Osteoblast (primary cell): Measurements from ENCODE around the gene ADRA2C. TPM values are rescaled to one million over a fixed set of nuclear protein-coding genes. Genes with fewer than 3 reads are reported as not detected.

Experiments used
- DNase-seq: peaks from one replicate; pipeline ENCODE4 v3.0.0; 2011; ENCODE audit warnings: low spot score, mixed read lengths; ENCODE audit not compliant: insufficient read length; ENCODE audit errors: missing footprints
- H2AFZ ChIP-seq: 2 replicates; pipeline ENCODE4 v1.6.0; 2011; ENCODE audit warnings: mild to moderate bottlenecking, low read length
- H3K27ac ChIP-seq: 2 replicates; pipeline ENCODE4 v1.5.1; 2011; ENCODE audit warnings: mild to moderate bottlenecking, low read depth, low read length, moderate library complexity
- H3K27me3 ChIP-seq: 2 replicates; pipeline ENCODE4 v1.6.0; 2012; ENCODE audit warnings: mild to moderate bottlenecking, control low read depth, inconsistent platforms, low read length, moderate library complexity; ENCODE audit not compliant: insufficient read depth
- H3K36me3 ChIP-seq: 2 replicates; pipeline ENCODE4 v1.5.1; 2011; ENCODE audit warnings: mild to moderate bottlenecking, low read length, control low read depth, moderate library complexity; ENCODE audit not compliant: insufficient read depth
- H3K4me1 ChIP-seq: 2 replicates; pipeline ENCODE4 v1.5.1; 2011; ENCODE audit warnings: mild to moderate bottlenecking, low read length, control low read depth, moderate library complexity; ENCODE audit not compliant: insufficient read depth
- H3K4me2 ChIP-seq: 2 replicates; pipeline ENCODE4 v1.6.0; 2011; ENCODE audit warnings: mild to moderate bottlenecking, low read length; ENCODE audit not compliant: insufficient read depth
- H3K4me3 ChIP-seq: fragments of 200-600 bp; sonication (generic); 3 replicates; pipeline ENCODE4 v1.5.1; 2012; ENCODE audit warnings: mild to moderate bottlenecking, low read length, inconsistent platforms; ENCODE audit not compliant: insufficient read depth
- H3K79me2 ChIP-seq: 2 replicates; pipeline ENCODE4 v1.6.0; 2012; ENCODE audit warnings: mild to moderate bottlenecking, low read length, control low read depth, inconsistent platforms; ENCODE audit not compliant: insufficient read depth
- H3K9me3 ChIP-seq: 2 replicates; pipeline ENCODE4 v1.5.1; 2011; ENCODE audit warnings: low read depth, low read length, control low read depth
- H4K20me1 ChIP-seq: 2 replicates; pipeline ENCODE4 v1.6.0; 2012; ENCODE audit warnings: mild to moderate bottlenecking, low read length, control low read depth; ENCODE audit not compliant: insufficient read depth
- CTCF ChIP-seq: IDR thresholded peaks from 2 replicates; pipeline ENCODE4 v1.5.1; 2011; ENCODE audit warnings: mild to moderate bottlenecking, low read depth, low read length, moderate library complexity; ENCODE audit errors: extremely low read depth
- total RNA-seq: library from RNA; depleted of rRNA; stranded (reverse); fragments of >200 nt; gene quantifications from 2 replicates; pipeline ENCODE4 v1.2.3, GENCODE V29; 2012

ADRA2C gene
- total RNA-seq, 1 donor, result 1.1 TPM

- DNase-seq, result no peak
- H3K79me2 ChIP-seq, result no peaks in the 10 kb centered on the region
- no peaks in the 10 kb centered on the region for H3K36me3 ChIP-seq
- H3K4me3 ChIP-seq, result no peak overlapping the region
- no peak overlapping the region for H3K4me2 ChIP-seq
- H3K27me3 ChIP-seq, result peaks cover 80% of the 10 kb centered on the region
- no peaks in the 10 kb centered on the region for H3K9me3 ChIP-seq
- no peaks in the 10 kb centered on the region for H4K20me1 ChIP-seq
- no peak overlapping the region for H2AFZ ChIP-seq
- H3K27ac ChIP-seq, result no peak overlapping the region
- no peaks in the 10 kb centered on the region for H3K4me1 ChIP-seq
- TF ChIP-seq CTCF, result no peak
Observed at GRCh38 chr4:3748136-3748898, 17.9 kb upstream of the ADRA2C start.

- Histone ChIP-seq H3K27ac (no peak overlapping the region), H3K4me3 (no peak overlapping the region), H3K4me1 (no peaks in the 10 kb centered on the region), H3K4me2 (no peak overlapping the region), H3K79me2 (no peaks in the 10 kb centered on the region), H3K36me3 (no peaks in the 10 kb centered on the region), H3K9me3 (no peaks in the 10 kb centered on the region), H3K27me3 (peaks cover 77% of the 10 kb centered on the region), H2AFZ (no peak overlapping the region), H4K20me1 (no peaks in the 10 kb centered on the region)
- TF ChIP-seq CTCF, result no peak
- DNase-seq, result no peak
Observed at GRCh38 chr4:3749081-3749480, 17.1 kb upstream of the ADRA2C start.

GRCh38 chr4:3750334-3750733 is 15.9 kb upstream of the ADRA2C start:
- TF ChIP-seq CTCF, result no peak
- Histone ChIP-seq H3K27me3 (peaks cover 76% of the 10 kb centered on the region), H4K20me1 (no peaks in the 10 kb centered on the region), H3K4me2 (no peak overlapping the region), H3K4me1 (no peaks in the 10 kb centered on the region), H3K27ac (no peak overlapping the region), H3K9me3 (no peaks in the 10 kb centered on the region), H3K4me3 (no peak overlapping the region), H2AFZ (no peak overlapping the region), H3K79me2 (no peaks in the 10 kb centered on the region), H3K36me3 (no peaks in the 10 kb centered on the region)
- DNase-seq, result no peak

GRCh38 chr4:3752022-3752421 is 14.2 kb upstream of the ADRA2C start:
- H3K27me3 ChIP-seq, result peaks cover 63% of the 10 kb centered on the region
- H3K36me3 ChIP-seq, result no peaks in the 10 kb centered on the region
- H3K4me2 ChIP-seq, result no peak overlapping the region
- no peaks in the 10 kb centered on the region for H4K20me1 ChIP-seq
- H3K79me2 ChIP-seq, result no peaks in the 10 kb centered on the region
- H3K4me1 ChIP-seq, result no peaks in the 10 kb centered on the region
- DNase-seq, result no peak
- no peaks in the 10 kb centered on the region for H3K9me3 ChIP-seq
- no peak for TF ChIP-seq CTCF
- no peak overlapping the region for H3K4me3 ChIP-seq
- H3K27ac ChIP-seq, result no peak overlapping the region
- H2AFZ ChIP-seq, result no peak overlapping the region
